Suprapubic skin (tissue), 4 donors: ENCODE measurements around the gene NGF.

Experiments used
- CTCF ChIP-seq, 2 donors: fragments of 200-600 bp in 1 of 2; fragments of 450-650 bp in 1 of 2; sonication (generic) in 1 of 2; IDR thresholded peaks; one replicate each; pipeline ENCODE4 v1.5.1; 2016 to 2019; ENCODE audit warnings: antibody characterized with exemption in 2 of 2, mild to moderate bottlenecking in 1 of 2, moderate library complexity in 1 of 2
- EP300 ChIP-seq: sonication (generic); formaldehyde crosslinking; IDR thresholded peaks from one replicate; pipeline ENCODE4 v1.6.1; 2017; ENCODE audit warnings: antibody characterized with exemption
- POLR2A ChIP-seq, 2 donors: fragments of 450-650 bp; IDR thresholded peaks; one replicate each; pipeline ENCODE4 v1.6.1; 2017; ENCODE audit warnings: antibody characterized with exemption in 2 of 2, mild to moderate bottlenecking in 2 of 2, moderate library complexity in 2 of 2
- POLR2AphosphoS5 ChIP-seq, 3 donors: sonication (generic); formaldehyde crosslinking; IDR thresholded peaks; one replicate each; pipeline ENCODE4 v1.6.1; 2017; ENCODE audit warnings: antibody characterized with exemption in 3 of 3

- TF ChIP-seq CTCF (IDR thresholded peaks at IDR 0.05) (no peak), POLR2A (IDR thresholded peaks at IDR 0.05) (no peak), POLR2AphosphoS5 (IDR thresholded peaks at IDR 0.05) (no peak), EP300 (no peak)
Observed at GRCh38 chr1:115351143-115351542, 13.1 kb upstream of the NGF start.
